Heart right ventricle (tissue), 16 donors: ENCODE measurements around the gene FOSL2. TPM values are rescaled to one million over a fixed set of nuclear protein-coding genes. Genes with fewer than 3 reads are reported as not detected.

Source experiments
- ATAC-seq, 8 donors: fragments of 200-7000 bp; cut with Tn5 transposase; one replicate each; pipeline ENCODE4 v1.9.1; 2020; ENCODE audit warnings: mild to moderate bottlenecking in 8 of 8, moderate library complexity in 8 of 8, moderate number of reproducible peaks in 1 of 8
- DNase-seq, 2 donors: peaks; one replicate each; pipeline ENCODE4 v3.0.0-alpha.2; 2020
- H3K27ac ChIP-seq, 10 donors: fragments of 200-600 bp; sonication (generic) in 2 of 10; one replicate each; pipeline versions ENCODE4 v1.5.0 to v1.8.0; 2020 to 2022; ENCODE audit warnings: mild to moderate bottlenecking in 3 of 10
- H3K27me3 ChIP-seq, 7 donors: fragments of 200-600 bp; one replicate each; pipeline ENCODE4 v1.8.0; 2021 to 2022; ENCODE audit warnings: mild to moderate bottlenecking in 2 of 7
- H3K36me3 ChIP-seq, 9 donors: fragments of 200-600 bp; sonication (generic) in 1 of 9; one replicate each; pipeline versions ENCODE4 v1.5.0 to v1.8.0; 2020 to 2022; ENCODE audit warnings: mild to moderate bottlenecking in 2 of 9
- H3K4me1 ChIP-seq, 9 donors: fragments of 200-600 bp; sonication (generic) in 1 of 9; one replicate each; pipeline versions ENCODE4 v1.5.0 to v1.8.0; 2020 to 2022; ENCODE audit warnings: mild to moderate bottlenecking in 4 of 9
- H3K4me3 ChIP-seq, 10 donors: fragments of 200-600 bp; sonication (generic) in 2 of 10; one replicate each; pipeline versions ENCODE4 v1.5.0 to v1.8.0; 2020 to 2022; ENCODE audit warnings: mild to moderate bottlenecking in 7 of 10, moderate library complexity in 2 of 10
- H3K9me3 ChIP-seq, 11 donors: fragments of 200-600 bp in 10 of 11; sonication (generic) in 2 of 11; one replicate each; pipeline versions ENCODE4 v1.5.0 to v1.8.0; 2013 to 2022; ENCODE audit warnings: mild to moderate bottlenecking in 2 of 11, control low read depth in 1 of 11, moderate library complexity in 1 of 11
- WGBS, 2 donors: extraction: QIAGEN DNeasy Blood & Tissue Kit; methylation state at CpG; one replicate each; pipeline ENCODE4 v1.1.7; 2013; ENCODE audit warnings: inconsistent platforms in 1 of 2; 5-methylcytosine and 5-hydroxymethylcytosine counted together
- intact Hi-C, 10 donors: fragments of 100-400 bp; cut with DNase I; formaldehyde crosslinking; loops; one replicate each; pipeline versions ENCODE4 v1.11.1 to v1.14.2; 2022
- polyA plus RNA-seq, 2 donors: library from polyadenylated mRNA; stranded (reverse); fragments of 200-250 nt; gene quantifications; one replicate each; pipeline ENCODE4 v1.2.3, GENCODE V29; 2013
- total RNA-seq, 10 donors: library from RNA; stranded (reverse); fragmentation: NEBNext Ultra II Directional in 3 of 10; extraction: Animal tissue kit (Norgen Biotek cat#: 25700) in 3 of 10; gene quantifications; one replicate each; pipeline versions ENCODE4 v1.2.1 to v1.2.4, GENCODE V29; 2021 to 2023
- TF ChIP-seq, protein P1 (sequence below), 9 donors: fragments of 200-600 bp; sonication (generic) in 2 of 9; IDR thresholded peaks; one replicate each; pipeline versions ENCODE4 v1.5.0 to v1.8.0; 2021 to 2022; ENCODE audit warnings: antibody characterized with exemption in 9 of 9, mild to moderate bottlenecking in 5 of 9, moderate library complexity in 1 of 9
- donor health status: Arrhythmogenic right ventricular cardiomyopathy.
- donor health status: ischemic (EF 13 %, LVEDD 7.1; RV severe dilation, severe dysfunction).
- donor health status: healthy with polysubstance abuse.
- donor health status: DM: no; HTN: yes; CAD: no.
- donor health status: DM: no; HTN: no; CAD: no.
- donor health status: ischemic (EF 25% LVEDD 6.9; RV normal size, moderate dysfunction).
- donor health status: ischemic (EF 25% LVEDD 5.7; RV mildly dilated, moderate dysfunction).
- donor health status: healthy.
- donor health status: DM: yes; HTN: yes; CAD: no.
- donor health status: Ischemic cardiomyopathy.
- donor health status: ischemic (EF 35%, LVEDD 5.7; RV mildly dilated, moderate dysfunction).
- donor health status: nonischemic (EF 11% LVEDD 7.7; RV severe dilation, severe dysfunction).
- donor health status: DM: yes; HTN: yes; CAD: no.
- donor health status: PGD.
- donor health status: ischemic (EF 29% LVEDD 5.4; RV normal size, mild dysfunction).
- donor health status: nonischemic (EF 23%, LVEDD 6.1; RV moderate dilation, normal function).

The FOSL2 gene
- total and polyA plus RNA-seq, 12 donors: 16.5 to 182 (median 54.8) TPM

DNA sequence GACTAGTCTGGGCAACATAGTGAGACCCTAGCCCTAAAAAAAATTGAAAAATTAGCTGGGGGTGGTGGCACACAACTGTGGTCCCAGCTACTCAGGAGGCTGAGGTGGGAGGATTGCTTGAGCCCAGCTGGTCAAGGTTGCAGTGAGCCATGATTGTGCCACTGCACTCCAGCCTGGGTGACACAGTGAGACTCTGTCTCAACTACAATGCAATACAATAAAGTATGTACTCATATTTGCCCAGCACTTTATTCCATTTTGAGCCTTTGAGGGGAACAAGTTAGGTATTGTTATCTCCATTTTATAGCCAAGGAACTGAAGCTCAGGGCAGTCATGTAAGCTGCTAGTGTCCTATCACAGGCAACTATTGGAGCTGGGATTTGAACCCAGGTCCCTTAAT lies 53.9 kb downstream of the FOSL2 start:
- Histone ChIP-seq H3K9me3 (no peaks in the 10 kb centered on the region), H3K4me3 (no peak overlapping the region), H3K27ac (peak overlapping the region in 1 of 10 donors; percentile 94), H3K4me1 (peaks cover 0 to 52% (median 0%) of the 10 kb centered on the region in 9 donors), H3K27me3 (no peaks in the 10 kb centered on the region), H3K36me3 (no peaks in the 10 kb centered on the region)
- ATAC-seq (no peak), DNase-seq (no peak)
- intact Hi-C loops: loop anchor here in 2 of 10 donors (5.0 kb wide), 2 partner anchors 694 to 764 kb away; no protein-coding TSS in a partner anchor
- TF ChIP-seq, protein P1, sequence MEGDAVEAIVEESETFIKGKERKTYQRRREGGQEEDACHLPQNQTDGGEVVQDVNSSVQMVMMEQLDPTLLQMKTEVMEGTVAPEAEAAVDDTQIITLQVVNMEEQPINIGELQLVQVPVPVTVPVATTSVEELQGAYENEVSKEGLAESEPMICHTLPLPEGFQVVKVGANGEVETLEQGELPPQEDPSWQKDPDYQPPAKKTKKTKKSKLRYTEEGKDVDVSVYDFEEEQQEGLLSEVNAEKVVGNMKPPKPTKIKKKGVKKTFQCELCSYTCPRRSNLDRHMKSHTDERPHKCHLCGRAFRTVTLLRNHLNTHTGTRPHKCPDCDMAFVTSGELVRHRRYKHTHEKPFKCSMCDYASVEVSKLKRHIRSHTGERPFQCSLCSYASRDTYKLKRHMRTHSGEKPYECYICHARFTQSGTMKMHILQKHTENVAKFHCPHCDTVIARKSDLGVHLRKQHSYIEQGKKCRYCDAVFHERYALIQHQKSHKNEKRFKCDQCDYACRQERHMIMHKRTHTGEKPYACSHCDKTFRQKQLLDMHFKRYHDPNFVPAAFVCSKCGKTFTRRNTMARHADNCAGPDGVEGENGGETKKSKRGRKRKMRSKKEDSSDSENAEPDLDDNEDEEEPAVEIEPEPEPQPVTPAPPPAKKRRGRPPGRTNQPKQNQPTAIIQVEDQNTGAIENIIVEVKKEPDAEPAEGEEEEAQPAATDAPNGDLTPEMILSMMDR (IDR thresholded peaks at IDR 0.05): no peak

DNA sequence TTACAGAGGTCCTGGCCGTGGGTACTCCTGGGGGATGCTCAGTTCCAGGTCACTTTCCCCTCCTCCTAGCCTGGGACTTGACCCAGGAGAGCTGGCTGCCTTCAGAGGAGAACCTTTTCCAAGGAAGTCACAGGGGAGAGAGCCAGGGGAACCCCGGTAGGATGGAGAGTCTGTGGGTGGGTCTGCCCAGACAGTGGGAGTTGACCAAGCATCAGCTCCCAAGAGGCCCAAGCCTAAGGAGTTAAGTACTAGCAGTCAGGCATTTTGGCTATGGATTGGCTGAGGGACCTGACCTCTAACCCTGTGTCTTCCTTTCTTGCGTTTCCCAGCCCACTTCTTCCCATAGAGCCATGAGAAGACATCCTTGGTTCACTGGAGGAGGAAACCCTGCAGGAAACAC lies 54.4 kb downstream of the FOSL2 start:
- Histone ChIP-seq H3K9me3 (no peaks in the 10 kb centered on the region), H3K4me1 (peaks cover 0 to 52% (median 0%) of the 10 kb centered on the region in 9 donors), H3K27ac (peak overlapping the region in 1 of 10 donors; percentile 94), H3K27me3 (no peaks in the 10 kb centered on the region), H3K36me3 (no peaks in the 10 kb centered on the region), H3K4me3 (no peak overlapping the region)
- TF ChIP-seq, protein P1 (IDR thresholded peaks at IDR 0.05): no peak
- WGBS, 2 donors: 69 to 76% methylated on average over 3 of the region's 3 CpGs
- ATAC-seq (no peak), DNase-seq (no peak)
- intact Hi-C loops: loop anchor here in 2 of 10 donors (5.0 kb wide), 2 partner anchors 695 to 765 kb away; no protein-coding TSS in a partner anchor

DNA sequence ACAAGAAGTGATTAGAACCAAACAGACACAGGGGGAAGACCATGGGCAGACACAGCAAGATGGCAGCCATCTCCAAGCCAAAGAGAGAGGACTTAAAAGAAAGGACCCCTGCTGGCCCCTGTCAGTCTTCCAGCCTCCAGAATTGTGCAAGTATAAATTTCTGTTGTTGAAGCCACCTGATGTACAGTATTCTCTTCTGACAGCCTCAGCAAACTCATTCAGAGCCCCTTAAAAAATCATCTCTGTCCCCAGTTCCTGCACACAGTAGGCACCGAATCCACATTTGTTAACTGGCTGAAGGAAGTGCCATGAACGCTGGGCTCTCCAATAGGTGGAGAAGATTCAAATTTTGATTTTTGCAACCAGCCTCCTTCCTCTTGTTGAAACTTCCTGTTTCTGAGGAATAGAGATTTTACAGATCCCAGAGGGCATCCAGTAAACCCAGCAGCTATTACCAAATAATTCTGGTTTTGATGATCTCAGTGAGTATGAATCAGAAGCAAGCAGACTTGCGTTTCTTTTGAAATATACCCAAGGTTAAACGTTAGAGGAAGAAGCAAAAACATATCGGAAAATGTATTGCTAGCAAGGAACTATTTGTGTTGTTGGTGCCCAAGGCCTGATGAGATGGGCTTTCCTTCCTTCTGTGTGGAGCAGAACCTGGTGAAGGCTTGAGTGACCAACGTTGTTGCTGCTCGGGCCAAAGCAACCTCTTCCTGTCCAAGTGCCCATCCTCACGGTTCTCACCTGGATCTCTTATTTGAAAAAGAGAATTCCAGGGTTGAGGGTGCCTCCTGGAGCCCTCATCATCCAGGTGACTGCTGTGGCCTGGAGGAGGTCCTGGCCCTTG lies 55.5 kb downstream of the FOSL2 start:
- WGBS, 2 donors: 70 to 83% methylated on average over 8 of the region's 8 CpGs

DNA sequence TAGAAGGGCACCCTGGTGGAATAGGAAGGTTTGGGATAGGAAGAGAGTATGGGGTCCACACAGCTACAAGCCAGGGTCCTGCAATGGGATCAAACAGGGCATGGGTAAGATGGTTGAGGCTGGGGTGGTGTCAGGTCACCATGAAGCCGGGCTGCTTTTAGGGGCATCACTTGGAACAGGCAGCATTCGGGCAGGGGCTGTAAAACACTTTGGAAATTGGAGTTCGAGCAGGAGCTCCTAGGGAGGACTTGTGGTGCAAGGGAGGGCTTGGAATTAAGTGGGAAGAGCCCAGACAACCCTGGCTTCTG lies 56.1 kb downstream of the FOSL2 start:
- Histone ChIP-seq H3K27ac (peak overlapping the region in 2 of 10 donors; percentile 46 to 94), H3K4me3 (no peak overlapping the region), H3K36me3 (no peaks in the 10 kb centered on the region), H3K9me3 (no peaks in the 10 kb centered on the region), H3K4me1 (peaks cover 0 to 57% (median 0%) of the 10 kb centered on the region in 9 donors), H3K27me3 (no peaks in the 10 kb centered on the region)
- 94 to 95% methylated on average over 3 of the region's 3 CpGs for WGBS, 2 donors
- DNase-seq (no peak), ATAC-seq (no peak)
- TF ChIP-seq, protein P1 (IDR thresholded peaks at IDR 0.05): no peak
- intact Hi-C loops: loop anchor here in 2 of 10 donors (5.0 kb wide), 2 partner anchors 696 to 766 kb away; no protein-coding TSS in a partner anchor

More for the DNA sequence above, 55.5 kb downstream of the FOSL2 start:
- H3K27ac ChIP-seq: peak overlapping the region in 2 of 10 donors; percentile 46 to 94
- intact Hi-C loops: loop anchor here in 2 of 10 donors (5.0 kb wide), 2 partner anchors 696 to 766 kb away; no protein-coding TSS in a partner anchor
- no peaks in the 10 kb centered on the region for H3K27me3 ChIP-seq
- no peaks in the 10 kb centered on the region for H3K9me3 ChIP-seq
- no peak overlapping the region for H3K4me3 ChIP-seq
- H3K36me3 ChIP-seq: no peaks in the 10 kb centered on the region
- TF ChIP-seq, protein P1 (IDR thresholded peaks at IDR 0.05): no peak
- H3K4me1 ChIP-seq: peaks cover 0 to 57% (median 0%) of the 10 kb centered on the region in 9 donors
- no peak for DNase-seq
- peak in 3 of 8 donors; percentile 16 to 50 (median 36) for ATAC-seq
